Ishikawa (cell line): ENCODE data around the gene STAG1.

Experiments used
- CEBPB ChIP-seq: IDR thresholded peaks from 2 replicates; pipeline ENCODE4 v1.6.1; 2012
- CREB1 ChIP-seq: IDR thresholded peaks from 2 replicates; pipeline ENCODE4 v1.6.1; 2012; ENCODE audit warnings: low read depth
- EGR1 ChIP-seq: IDR thresholded peaks from 2 replicates; pipeline ENCODE4 v1.6.1; 2012
- EP300 ChIP-seq: IDR thresholded peaks from 2 replicates; pipeline ENCODE4 v1.6.1; 2012; ENCODE audit warnings: borderline replicate concordance
- FOXM1 ChIP-seq: IDR thresholded peaks from 2 replicates; pipeline ENCODE4 v1.6.1; 2012; ENCODE audit warnings: low read depth, borderline replicate concordance
- MAX ChIP-seq: IDR thresholded peaks from 2 replicates; pipeline ENCODE4 v1.6.1; 2012
- NFIC ChIP-seq: IDR thresholded peaks from 2 replicates; pipeline ENCODE4 v1.6.1; 2012
- RAD21 ChIP-seq: IDR thresholded peaks from 2 replicates; pipeline ENCODE4 v1.6.1; 2012; ENCODE audit warnings: low read depth
- REST ChIP-seq: IDR thresholded peaks from 2 replicates; pipeline ENCODE4 v1.6.1; 2012; ENCODE audit warnings: low read depth, mild to moderate bottlenecking
- TAF1 ChIP-seq: IDR thresholded peaks from 2 replicates; pipeline ENCODE4 v1.6.1; 2012; ENCODE audit warnings: low read depth, mild to moderate bottlenecking
- TCF12 ChIP-seq: IDR thresholded peaks from 2 replicates; pipeline ENCODE4 v1.6.1; 2012; ENCODE audit warnings: low read depth
- TEAD4 ChIP-seq: IDR thresholded peaks from 2 replicates; pipeline ENCODE4 v1.6.1; 2012
- USF1 ChIP-seq: IDR thresholded peaks from 2 replicates; pipeline ENCODE4 v1.6.1; 2012
- YY1 ChIP-seq: IDR thresholded peaks from 2 replicates; pipeline ENCODE4 v1.6.1; 2012; ENCODE audit warnings: low read depth
- ZBTB7A ChIP-seq: IDR thresholded peaks from 2 replicates; pipeline ENCODE4 v1.6.1; 2012; ENCODE audit warnings: low read depth

The STAG1 gene

GRCh38 chr3:136753326-136753939, 1.3 kb upstream of the STAG1 start:
- no peak for TF ChIP-seq TCF12
- TF ChIP-seq EP300 = no peak
- TF ChIP-seq USF1 = no peak
- no peak for TF ChIP-seq EGR1
- TF ChIP-seq TAF1 = no peak
- TF ChIP-seq YY1 = no peak
- TF ChIP-seq FOXM1 = no peak
- TF ChIP-seq CEBPB = no peak
- TF ChIP-seq RAD21 = no peak
- TF ChIP-seq CREB1 = no peak
- TF ChIP-seq NFIC = no peak
- no peak for TF ChIP-seq TEAD4
- TF ChIP-seq MAX = no peak
- TF ChIP-seq ZBTB7A = no peak
- no peak for TF ChIP-seq REST

GRCh38 chr3:136752422-136753325, 496 bp upstream of the STAG1 start:
- peak; percentile 73 for TF ChIP-seq YY1
- peak; percentile 20; the same call in 1 of the 2 replicates for TF ChIP-seq CREB1
- 0 out of 2 replicates have a peak, but pooled peaks have one; percentile 37 for TF ChIP-seq EP300
- TF ChIP-seq FOXM1 = no peak
- peak; percentile 91 for TF ChIP-seq TAF1
- no peak; the same call in 1 of the 2 replicates for TF ChIP-seq ZBTB7A
- no peak for TF ChIP-seq CEBPB
- peak; percentile 70 for TF ChIP-seq TCF12
- no peak for TF ChIP-seq TEAD4
- TF ChIP-seq USF1 = 0 out of 2 replicates have a peak, but pooled peaks have one; percentile 16
- TF ChIP-seq EGR1 = peak; percentile 35; the same call in 1 of the 2 replicates
- peak; percentile 85 for TF ChIP-seq MAX

- TF ChIP-seq FOXM1 (no peak), RAD21 (no peak), YY1 (peak; percentile 81), MAX (peak; percentile 74), NFIC (0 out of 2 replicates have a peak, but pooled peaks have one; percentile 51), CEBPB (no peak), REST (no peak), TEAD4 (no peak), ZBTB7A (no peak; the same call in 1 of the 2 replicates), TAF1 (peak; percentile 3; the same call in 1 of the 2 replicates), TCF12 (no peak), EP300 (no peak), EGR1 (no peak; the same call in 1 of the 2 replicates), CREB1 (no peak), USF1 (peak; percentile 79)
Observed at GRCh38 chr3:136751316-136752171, 634 bp downstream of the STAG1 start.
